Measurements from ENCODE around the gene KCNE5.
"Not testable (repeated sequence)": the region's sequence is repeated elsewhere in the genome, so short reads cannot be mapped to it uniquely, and the experiment has no call there.

The KCNE5 gene

DNA sequence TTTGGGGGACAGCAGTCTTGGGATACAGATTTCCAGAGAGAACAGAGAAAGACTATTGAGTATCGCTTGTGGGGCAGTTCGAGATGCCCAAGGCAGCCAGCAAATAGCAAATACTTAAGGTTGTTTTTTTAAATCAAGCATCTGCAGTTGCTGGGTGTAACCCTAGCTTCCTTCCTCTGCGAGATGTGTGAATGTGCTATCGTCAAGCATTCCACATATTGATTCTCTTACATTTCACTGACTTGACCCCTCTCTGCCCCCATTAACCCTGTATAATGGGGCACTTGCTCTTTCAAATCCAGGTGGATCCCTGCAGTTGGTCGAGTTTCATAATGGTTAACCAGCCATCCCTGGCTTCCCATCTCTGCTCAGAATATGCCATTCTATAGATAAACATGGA lies 23.5 kb downstream of the KCNE5 start:
- DNase-seq (ENCODE audit: low read depth) = no peak

DNA sequence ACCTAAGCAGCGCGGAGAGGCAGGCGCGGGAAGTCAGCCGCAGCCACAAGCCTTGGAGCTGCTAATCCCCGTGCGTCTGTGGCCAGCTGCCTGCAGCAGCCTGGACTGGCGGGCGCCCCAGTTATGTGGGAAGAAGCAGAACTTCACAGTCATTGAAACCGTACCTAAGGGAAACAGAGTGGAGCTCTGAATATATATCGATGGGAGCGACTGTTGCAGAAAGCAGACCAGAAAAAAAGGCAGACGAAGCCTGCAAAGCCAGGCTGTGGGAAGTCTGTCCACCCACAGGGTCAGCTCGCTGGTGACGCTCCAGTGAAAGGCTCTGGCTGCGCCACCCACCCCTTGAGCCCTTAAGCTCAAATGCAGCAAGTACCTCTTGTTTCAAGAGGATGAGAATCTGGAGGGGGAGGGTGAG lies 24.7 kb downstream of the KCNE5 start:
- no peak for DNase-seq (ENCODE audit: low read depth)

DNA sequence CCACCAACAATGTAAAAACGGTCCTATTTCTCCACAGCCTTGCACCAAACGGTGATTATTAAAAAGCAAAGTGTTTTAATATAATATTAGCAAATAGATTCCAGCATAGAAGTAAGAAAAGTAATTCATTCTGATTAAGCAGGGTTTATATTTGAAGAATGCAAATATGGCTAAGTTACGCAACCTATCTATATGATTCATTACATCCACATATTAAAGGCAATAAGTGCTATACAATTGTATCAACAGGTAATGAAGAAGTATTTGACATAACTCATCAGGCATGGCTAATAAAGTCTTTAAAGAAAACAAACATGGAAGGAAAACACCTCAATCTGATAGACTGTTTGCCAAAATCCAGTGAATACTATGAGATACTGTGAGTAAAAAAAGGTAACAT lies 29.0 kb downstream of the KCNE5 start:
- DNase-seq (ENCODE audit: low read depth) = no peak

DNA sequence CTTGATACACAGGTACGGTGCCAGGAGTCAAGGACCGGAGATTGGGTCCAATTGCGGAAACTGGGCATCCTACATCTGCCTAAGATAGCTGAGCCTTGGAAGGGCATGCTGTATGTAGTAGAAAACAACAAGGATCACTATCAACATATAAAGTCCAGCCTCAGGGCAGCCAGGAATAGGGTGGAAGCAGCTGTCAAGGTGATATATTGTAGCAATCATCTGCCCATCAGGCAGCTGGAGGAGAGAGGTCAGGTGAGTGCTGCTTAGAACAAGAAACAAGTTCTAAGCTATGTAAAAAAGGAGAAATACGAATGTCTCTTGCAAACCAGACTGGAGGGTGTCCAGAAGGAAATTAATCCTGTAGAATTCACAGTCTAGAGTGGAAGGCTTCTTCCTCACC lies 34.8 kb downstream of the KCNE5 start:
- no peak for DNase-seq (ENCODE audit: low read depth)

DNA sequence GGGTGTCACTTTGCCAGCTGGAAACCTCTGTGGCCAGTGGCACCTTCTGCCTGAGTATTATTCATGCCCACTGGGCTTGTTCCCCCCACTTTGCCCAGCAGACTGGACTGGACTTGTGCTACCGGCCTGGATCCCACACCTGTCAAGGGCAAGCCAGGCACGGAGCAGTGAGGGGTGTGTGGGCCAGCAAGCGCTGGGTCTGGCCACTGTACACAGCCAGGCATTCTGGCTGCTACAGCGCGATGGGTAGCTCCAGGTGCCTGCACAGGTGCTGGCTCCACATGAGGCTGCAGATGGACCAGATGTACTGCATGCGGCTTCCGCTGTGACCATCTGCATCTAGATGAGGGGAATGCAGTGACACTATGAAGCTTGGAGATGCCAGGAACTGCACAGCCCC lies 39.5 kb downstream of the KCNE5 start:
- no peak for DNase-seq (ENCODE audit: low read depth)

DNA sequence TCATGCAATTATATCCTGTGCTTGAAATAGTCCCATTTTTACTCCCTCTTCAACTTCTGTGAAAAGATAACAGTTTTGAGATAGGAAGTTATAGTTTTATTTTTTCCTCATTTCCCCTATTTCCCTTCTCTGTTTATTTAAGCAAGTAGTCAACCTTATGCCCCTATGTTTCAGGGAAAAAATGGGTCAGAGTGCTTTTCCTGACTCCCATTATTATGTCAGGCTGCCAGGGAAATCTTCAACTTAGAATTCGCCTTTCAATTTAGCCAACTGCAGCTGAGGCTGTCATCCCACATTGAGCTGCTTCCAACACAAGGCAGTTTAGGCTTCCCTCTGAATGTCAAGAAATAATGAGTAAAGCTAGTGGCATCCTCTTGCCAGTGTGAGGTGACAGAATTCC lies 46.1 kb downstream of the KCNE5 start:
- DNase-seq (ENCODE audit: low read depth) = no peak

DNA sequence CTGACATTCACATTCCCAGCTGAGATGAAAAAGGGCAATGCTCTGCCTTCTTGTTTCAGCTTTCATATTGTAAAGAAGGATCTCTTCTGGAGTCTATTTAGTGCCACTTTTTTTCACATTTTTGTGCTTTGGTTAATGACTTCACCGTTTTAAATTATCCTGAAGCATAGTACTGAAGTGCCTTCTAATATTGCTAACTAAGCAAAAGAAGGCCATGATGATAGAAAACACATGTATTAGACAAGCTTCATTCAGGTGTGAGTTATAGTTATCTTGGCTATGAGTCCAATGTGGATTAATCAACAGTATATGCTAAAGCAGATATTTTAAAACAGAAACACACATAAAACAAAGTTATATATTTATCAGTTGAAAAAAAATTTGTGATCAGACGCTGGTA lies 47.9 kb downstream of the KCNE5 start:
- DNase-seq (ENCODE audit: low read depth) = no peak

DNA sequence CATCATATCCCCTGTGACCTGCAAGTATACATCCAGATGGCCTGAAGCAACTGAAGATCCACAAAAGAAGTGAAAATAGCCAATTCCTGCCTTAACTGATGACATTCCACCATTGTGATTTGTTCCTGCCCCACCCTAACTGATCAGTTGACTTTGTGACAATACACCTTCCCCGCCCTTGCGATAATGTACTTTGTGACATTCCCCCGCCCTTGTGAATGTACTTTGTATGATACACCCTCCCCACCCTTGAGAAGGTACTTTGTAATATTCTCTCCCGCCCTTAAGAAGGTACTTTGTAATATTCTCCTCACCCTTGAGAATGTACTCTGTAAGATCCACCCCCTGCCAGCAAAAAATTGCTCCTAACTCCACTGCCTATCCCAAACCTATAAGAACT lies 48.9 kb downstream of the KCNE5 start:
- not testable (repeated sequence) for DNase-seq (ENCODE audit: low read depth)
